Measurements from ENCODE around the gene FAM50B.

Gene FAM50B

GRCh38 chr6:3879194-3879952 is 30.2 kb downstream of the FAM50B start:
- no peaks in the 10 kb centered on the region for H3K27me3 ChIP-seq (ENCODE audit: control insufficient read depth in 1 of 2, insufficient read depth in 2 of 2, low read length in 2 of 2)
- H3K27ac ChIP-seq (ENCODE audit: low read depth, low read length), result no peak overlapping the region
- H3K36me3 ChIP-seq (ENCODE audit: insufficient read depth, low read length), result no peaks in the 10 kb centered on the region
- peaks cover 5% of the 10 kb centered on the region for H3K4me1 ChIP-seq (ENCODE audit: insufficient read depth, low read length)
- H3K9ac ChIP-seq (ENCODE audit: low read length), result no peak overlapping the region
- no peaks in the 10 kb centered on the region for H3K9me3 ChIP-seq (ENCODE audit: low read length)
- H3K4me3 ChIP-seq (ENCODE audit: low read depth in 1 of 2, low read length in 2 of 2), result no peak overlapping the region

GRCh38 chr6:3881711-3882421 is 32.7 kb downstream of the FAM50B start:
- Histone ChIP-seq H3K4me3 (ENCODE audit: low read depth in 1 of 2, low read length in 2 of 2) (no peak overlapping the region), H3K4me1 (ENCODE audit: insufficient read depth, low read length) (peaks cover 5% of the 10 kb centered on the region), H3K27me3 (ENCODE audit: control insufficient read depth in 1 of 2, insufficient read depth in 2 of 2, low read length in 2 of 2) (no peaks in the 10 kb centered on the region), H3K36me3 (ENCODE audit: insufficient read depth, low read length) (no peaks in the 10 kb centered on the region), H3K9ac (ENCODE audit: low read length) (no peak overlapping the region), H3K9me3 (ENCODE audit: low read length) (no peaks in the 10 kb centered on the region), H3K27ac (ENCODE audit: low read depth, low read length) (no peak overlapping the region)

- Histone ChIP-seq H3K27ac (ENCODE audit: low read depth, low read length) (no peak overlapping the region), H3K36me3 (ENCODE audit: insufficient read depth, low read length) (no peaks in the 10 kb centered on the region), H3K4me3 (ENCODE audit: low read depth in 1 of 2, low read length in 2 of 2) (no peak overlapping the region), H3K4me1 (ENCODE audit: insufficient read depth, low read length) (peaks cover 5% of the 10 kb centered on the region), H3K9ac (ENCODE audit: low read length) (no peak overlapping the region), H3K9me3 (ENCODE audit: low read length) (no peaks in the 10 kb centered on the region), H3K27me3 (ENCODE audit: control insufficient read depth in 1 of 2, insufficient read depth in 2 of 2, low read length in 2 of 2) (no peaks in the 10 kb centered on the region)
These were observed 33.3 kb downstream of the FAM50B start for GRCh38 chr6:3882431-3882830.

GRCh38 chr6:3882866-3883265 is 33.7 kb downstream of the FAM50B start:
- Histone ChIP-seq H3K9me3 (ENCODE audit: low read length) (no peaks in the 10 kb centered on the region), H3K4me1 (ENCODE audit: insufficient read depth, low read length) (peaks cover 5% of the 10 kb centered on the region), H3K27ac (ENCODE audit: low read depth, low read length) (no peak overlapping the region), H3K27me3 (ENCODE audit: control insufficient read depth in 1 of 2, insufficient read depth in 2 of 2, low read length in 2 of 2) (no peaks in the 10 kb centered on the region), H3K4me3 (ENCODE audit: low read depth in 1 of 2, low read length in 2 of 2) (no peak overlapping the region), H3K9ac (ENCODE audit: low read length) (no peak overlapping the region), H3K36me3 (ENCODE audit: insufficient read depth, low read length) (no peaks in the 10 kb centered on the region)

- H3K27ac ChIP-seq (ENCODE audit: low read depth, low read length), result no peak overlapping the region
- H3K9me3 ChIP-seq (ENCODE audit: low read length), result no peaks in the 10 kb centered on the region
- peaks cover 5% of the 10 kb centered on the region for H3K4me1 ChIP-seq (ENCODE audit: insufficient read depth, low read length)
- no peaks in the 10 kb centered on the region for H3K36me3 ChIP-seq (ENCODE audit: insufficient read depth, low read length)
- no peak overlapping the region for H3K4me3 ChIP-seq (ENCODE audit: low read depth in 1 of 2, low read length in 2 of 2)
- H3K27me3 ChIP-seq (ENCODE audit: control insufficient read depth in 1 of 2, insufficient read depth in 2 of 2, low read length in 2 of 2), result no peaks in the 10 kb centered on the region
- no peak overlapping the region for H3K9ac ChIP-seq (ENCODE audit: low read length)
These were observed 35.0 kb downstream of the FAM50B start for GRCh38 chr6:3884007-3884745.

GRCh38 chr6:3885262-3886036 is 36.3 kb downstream of the FAM50B start:
- H3K9me3 ChIP-seq (ENCODE audit: low read length), result no peaks in the 10 kb centered on the region
- no peak overlapping the region for H3K9ac ChIP-seq (ENCODE audit: low read length)
- H3K27me3 ChIP-seq (ENCODE audit: control insufficient read depth in 1 of 2, insufficient read depth in 2 of 2, low read length in 2 of 2), result no peaks in the 10 kb centered on the region
- peaks cover 5% of the 10 kb centered on the region for H3K4me1 ChIP-seq (ENCODE audit: insufficient read depth, low read length)
- H3K4me3 ChIP-seq (ENCODE audit: low read depth in 1 of 2, low read length in 2 of 2), result no peak overlapping the region
- no peak overlapping the region for H3K27ac ChIP-seq (ENCODE audit: low read depth, low read length)
- H3K36me3 ChIP-seq (ENCODE audit: insufficient read depth, low read length), result no peaks in the 10 kb centered on the region

- Histone ChIP-seq H3K36me3 (ENCODE audit: insufficient read depth, low read length) (no peaks in the 10 kb centered on the region), H3K27ac (ENCODE audit: low read depth, low read length) (no peak overlapping the region), H3K4me1 (ENCODE audit: insufficient read depth, low read length) (peaks cover 5% of the 10 kb centered on the region), H3K9ac (ENCODE audit: low read length) (no peak overlapping the region), H3K27me3 (ENCODE audit: control insufficient read depth in 1 of 2, insufficient read depth in 2 of 2, low read length in 2 of 2) (no peaks in the 10 kb centered on the region), H3K4me3 (ENCODE audit: low read depth in 1 of 2, low read length in 2 of 2) (no peak overlapping the region), H3K9me3 (ENCODE audit: low read length) (no peaks in the 10 kb centered on the region)
These were observed 38.1 kb downstream of the FAM50B start for GRCh38 chr6:3887150-3887700.

- Histone ChIP-seq H3K4me3 (ENCODE audit: low read depth in 1 of 2, low read length in 2 of 2) (no peak overlapping the region), H3K27me3 (ENCODE audit: control insufficient read depth in 1 of 2, insufficient read depth in 2 of 2, low read length in 2 of 2) (no peaks in the 10 kb centered on the region), H3K4me1 (ENCODE audit: insufficient read depth, low read length) (peaks cover 5% of the 10 kb centered on the region), H3K36me3 (ENCODE audit: insufficient read depth, low read length) (no peaks in the 10 kb centered on the region), H3K9ac (ENCODE audit: low read length) (no peak overlapping the region), H3K27ac (ENCODE audit: low read depth, low read length) (no peak overlapping the region), H3K9me3 (ENCODE audit: low read length) (no peaks in the 10 kb centered on the region)
These were observed 39.2 kb downstream of the FAM50B start for GRCh38 chr6:3888153-3888957.

- no peak overlapping the region for H3K27ac ChIP-seq (ENCODE audit: low read depth, low read length)
These were observed 40.9 kb downstream of the FAM50B start for GRCh38 chr6:3890047-3890446.

GRCh38 chr6:3891883-3892282 is 42.7 kb downstream of the FAM50B start:
- no peaks in the 10 kb centered on the region for H3K9me3 ChIP-seq (ENCODE audit: low read length)
- H3K4me1 ChIP-seq (ENCODE audit: insufficient read depth, low read length), result no peaks in the 10 kb centered on the region
- no peaks in the 10 kb centered on the region for H3K27me3 ChIP-seq (ENCODE audit: control insufficient read depth in 1 of 2, insufficient read depth in 2 of 2, low read length in 2 of 2)
- no peak overlapping the region for H3K9ac ChIP-seq (ENCODE audit: low read length)
- H3K4me3 ChIP-seq (ENCODE audit: low read depth in 1 of 2, low read length in 2 of 2), result no peak overlapping the region
- H3K36me3 ChIP-seq (ENCODE audit: insufficient read depth, low read length), result no peaks in the 10 kb centered on the region
- no peak overlapping the region for H3K27ac ChIP-seq (ENCODE audit: low read depth, low read length)

More at GRCh38 chr6:3890047-3890446, 40.9 kb downstream of the FAM50B start:
- Histone ChIP-seq H3K36me3 (ENCODE audit: insufficient read depth, low read length) (no peaks in the 10 kb centered on the region), H3K9ac (ENCODE audit: low read length) (no peak overlapping the region), H3K4me1 (ENCODE audit: insufficient read depth, low read length) (no peaks in the 10 kb centered on the region), H3K9me3 (ENCODE audit: low read length) (no peaks in the 10 kb centered on the region), H3K4me3 (ENCODE audit: low read depth in 1 of 2, low read length in 2 of 2) (no peak overlapping the region), H3K27me3 (ENCODE audit: control insufficient read depth in 1 of 2, insufficient read depth in 2 of 2, low read length in 2 of 2) (no peaks in the 10 kb centered on the region)

Measured in muscle layer of colon (tissue), 2 donors.